GM08714 (cell line): ENCODE data around the gene EPAS1.
"Not testable (repeated sequence)": the region's sequence is repeated elsewhere in the genome, so short reads cannot be mapped to it uniquely, and the experiment has no call there.

Experiments used
- H3K4me3 ChIP-seq: fragments of 200-500 bp; sonication (Bioruptor generic); 2 replicates; pipeline ENCODE4 v1.5.1; 2014; ENCODE audit warnings: mild to moderate bottlenecking, low read length, inconsistent platforms
- ZNF274 ChIP-seq: IDR thresholded peaks from 2 replicates; pipeline ENCODE4 v1.6.1; 2012; ENCODE audit warnings: mild to moderate bottlenecking, low read depth, low read length

The EPAS1 gene

GRCh38 chr2:46385786-46386577, 88.8 kb downstream of the EPAS1 start:
- no peak for TF ChIP-seq ZNF274
- H3K4me3 ChIP-seq: no peak overlapping the region

GRCh38 chr2:46386763-46387162, 89.6 kb downstream of the EPAS1 start:
- no peak overlapping the region for H3K4me3 ChIP-seq
- TF ChIP-seq ZNF274: no peak

- no peak overlapping the region for H3K4me3 ChIP-seq
- TF ChIP-seq ZNF274: no peak
Observed at GRCh38 chr2:46387292-46387691, 90.1 kb downstream of the EPAS1 start.

GRCh38 chr2:46387886-46388515, 90.8 kb downstream of the EPAS1 start:
- no peak overlapping the region for H3K4me3 ChIP-seq
- no peak for TF ChIP-seq ZNF274

GRCh38 chr2:46388881-46389280, 91.7 kb downstream of the EPAS1 start:
- no peak for TF ChIP-seq ZNF274
- no peak overlapping the region for H3K4me3 ChIP-seq

GRCh38 chr2:46389417-46389916, 92.3 kb downstream of the EPAS1 start:
- no peak for TF ChIP-seq ZNF274
- no peak overlapping the region for H3K4me3 ChIP-seq

- no peak overlapping the region for H3K4me3 ChIP-seq
- TF ChIP-seq ZNF274: no peak
Observed at GRCh38 chr2:46390036-46390435, 92.8 kb downstream of the EPAS1 start.

GRCh38 chr2:46390901-46391395, 93.7 kb downstream of the EPAS1 start:
- H3K4me3 ChIP-seq: no peak overlapping the region
- no peak for TF ChIP-seq ZNF274

- H3K4me3 ChIP-seq: no peak overlapping the region
- no peak for TF ChIP-seq ZNF274
Observed at GRCh38 chr2:46392561-46393346, 95.5 kb downstream of the EPAS1 start.

GRCh38 chr2:46393347-46393820, 96.2 kb downstream of the EPAS1 start:
- no peak overlapping the region for H3K4me3 ChIP-seq
- TF ChIP-seq ZNF274: no peak

- H3K4me3 ChIP-seq: no peak overlapping the region
- TF ChIP-seq ZNF274: no peak
Observed at GRCh38 chr2:46393865-46394264, 96.7 kb downstream of the EPAS1 start.

- TF ChIP-seq ZNF274: no peak
- H3K4me3 ChIP-seq: no peak overlapping the region
Observed at GRCh38 chr2:46394649-46395510, 97.7 kb downstream of the EPAS1 start.

GRCh38 chr2:46395730-46396129, 98.5 kb downstream of the EPAS1 start:
- not testable (repeated sequence) for H3K4me3 ChIP-seq

- TF ChIP-seq ZNF274: no peak
- no peak overlapping the region for H3K4me3 ChIP-seq
Observed at GRCh38 chr2:46400016-46400415, 102.8 kb downstream of the EPAS1 start.
